ENCODE results near the gene RPL35.

The RPL35 gene

DNA sequence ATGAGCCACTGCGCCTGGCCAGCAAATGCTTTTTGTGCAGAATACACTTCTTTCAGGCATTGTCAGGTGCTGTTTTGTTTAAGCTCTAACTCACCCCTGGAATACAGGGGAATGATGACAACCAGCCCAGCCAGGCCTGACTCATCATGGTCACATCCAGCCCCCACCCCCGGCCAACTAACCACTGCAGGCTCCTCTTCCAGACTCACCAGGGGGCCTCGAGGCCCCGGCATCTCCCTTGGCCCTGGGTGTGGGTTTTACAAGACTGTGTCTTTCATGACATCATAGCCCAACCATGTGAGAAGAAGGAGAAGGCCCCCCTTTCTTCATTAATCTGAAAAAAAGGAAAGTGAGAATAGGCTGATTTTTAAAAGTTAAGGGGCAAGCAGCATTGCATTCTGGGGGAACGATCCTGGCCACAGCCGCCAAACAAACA, 49.3 kb downstream of the RPL35 start:
- H3K36me3 ChIP-seq (ENCODE audit: insufficient read depth, low read length) = no peaks in the 10 kb centered on the region
- no peak overlapping the region for H2AFZ ChIP-seq (ENCODE audit: low read length)
- H3K9me3 ChIP-seq (ENCODE audit: insufficient read depth, low read depth, low read length) = no peaks in the 10 kb centered on the region
- no peak overlapping the region for H3K9ac ChIP-seq (ENCODE audit: low read depth, low read length, poor library complexity, severe bottlenecking)
- H4K20me1 ChIP-seq (ENCODE audit: insufficient read depth, low read length, poor library complexity, severe bottlenecking) = no peaks in the 10 kb centered on the region
- H3K4me2 ChIP-seq (ENCODE audit: low read depth, low read length, poor library complexity, severe bottlenecking) = no peak overlapping the region
- no peaks in the 10 kb centered on the region for H3K4me1 ChIP-seq (ENCODE audit: insufficient read depth, low read length, poor library complexity, severe bottlenecking)
- TF ChIP-seq EZH2phosphoT487 (IDR thresholded peaks at IDR 0.05; ENCODE audit: borderline replicate concordance) = no peak
- TF ChIP-seq, protein P1, sequence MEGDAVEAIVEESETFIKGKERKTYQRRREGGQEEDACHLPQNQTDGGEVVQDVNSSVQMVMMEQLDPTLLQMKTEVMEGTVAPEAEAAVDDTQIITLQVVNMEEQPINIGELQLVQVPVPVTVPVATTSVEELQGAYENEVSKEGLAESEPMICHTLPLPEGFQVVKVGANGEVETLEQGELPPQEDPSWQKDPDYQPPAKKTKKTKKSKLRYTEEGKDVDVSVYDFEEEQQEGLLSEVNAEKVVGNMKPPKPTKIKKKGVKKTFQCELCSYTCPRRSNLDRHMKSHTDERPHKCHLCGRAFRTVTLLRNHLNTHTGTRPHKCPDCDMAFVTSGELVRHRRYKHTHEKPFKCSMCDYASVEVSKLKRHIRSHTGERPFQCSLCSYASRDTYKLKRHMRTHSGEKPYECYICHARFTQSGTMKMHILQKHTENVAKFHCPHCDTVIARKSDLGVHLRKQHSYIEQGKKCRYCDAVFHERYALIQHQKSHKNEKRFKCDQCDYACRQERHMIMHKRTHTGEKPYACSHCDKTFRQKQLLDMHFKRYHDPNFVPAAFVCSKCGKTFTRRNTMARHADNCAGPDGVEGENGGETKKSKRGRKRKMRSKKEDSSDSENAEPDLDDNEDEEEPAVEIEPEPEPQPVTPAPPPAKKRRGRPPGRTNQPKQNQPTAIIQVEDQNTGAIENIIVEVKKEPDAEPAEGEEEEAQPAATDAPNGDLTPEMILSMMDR (conservative IDR thresholded peaks at IDR 0.05; ENCODE audit: low read length) = no peak
- no peak overlapping the region for H3K4me3 ChIP-seq (ENCODE audit: low read length, poor library complexity, severe bottlenecking)
- no peaks in the 10 kb centered on the region for H3F3A ChIP-seq (ENCODE audit: low read depth)
- no peaks in the 10 kb centered on the region for H3K79me2 ChIP-seq (ENCODE audit: insufficient read depth, low read length)
- no peaks in the 10 kb centered on the region for H3K27me3 ChIP-seq (ENCODE audit: insufficient read depth, low read length, poor library complexity, severe bottlenecking)
- no peaks in the 10 kb centered on the region for H3K9me2 ChIP-seq (replicated peaks; ENCODE audit: low read depth, low read length)

DNA sequence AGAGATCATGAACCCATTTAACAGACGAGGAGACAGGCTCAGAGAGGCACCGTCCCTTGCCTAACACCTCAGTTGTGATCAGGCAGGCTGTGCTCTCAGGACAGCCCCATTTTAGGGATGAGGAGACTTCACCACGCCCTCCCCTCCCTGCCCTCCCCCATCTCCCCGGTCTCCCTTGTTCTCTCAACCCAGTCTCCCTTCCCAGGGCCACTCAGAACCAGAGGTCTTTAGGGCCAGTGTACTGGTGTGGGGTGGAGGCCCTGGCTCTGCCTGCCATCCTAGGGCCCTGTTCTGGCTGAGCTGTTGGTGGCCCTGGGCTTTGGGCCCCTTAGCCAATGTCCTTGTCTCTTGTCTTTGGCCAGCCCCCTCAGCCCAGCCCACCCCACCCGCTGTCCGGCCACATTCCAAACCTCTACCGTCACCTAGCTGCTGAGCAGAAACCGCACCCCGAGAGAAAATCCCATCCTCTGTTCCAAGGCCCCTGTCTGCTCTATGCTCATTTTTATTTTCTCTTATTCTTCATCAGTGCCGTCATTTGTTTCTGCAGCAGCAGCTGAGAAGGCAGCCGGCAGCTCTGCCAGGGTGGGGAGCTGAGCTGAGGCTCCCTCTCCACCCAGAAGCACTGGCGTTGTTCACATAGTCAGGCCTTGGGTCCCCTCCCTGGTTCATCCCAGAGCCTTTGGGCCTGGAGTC, 50.9 kb downstream of the RPL35 start:
- no peaks in the 10 kb centered on the region for H3F3A ChIP-seq (ENCODE audit: low read depth)
- no peaks in the 10 kb centered on the region for H3K79me2 ChIP-seq (ENCODE audit: insufficient read depth, low read length)
- TF ChIP-seq, protein P1 (conservative IDR thresholded peaks at IDR 0.05; ENCODE audit: low read length) = no peak
- TF ChIP-seq EZH2phosphoT487 (IDR thresholded peaks at IDR 0.05; ENCODE audit: borderline replicate concordance) = no peak
- no peaks in the 10 kb centered on the region for H3K36me3 ChIP-seq (ENCODE audit: insufficient read depth, low read length)
- no peaks in the 10 kb centered on the region for H3K9me3 ChIP-seq (ENCODE audit: insufficient read depth, low read depth, low read length)
- H3K27me3 ChIP-seq (ENCODE audit: insufficient read depth, low read length, poor library complexity, severe bottlenecking) = no peaks in the 10 kb centered on the region
- no peak overlapping the region for H3K9ac ChIP-seq (ENCODE audit: low read depth, low read length, poor library complexity, severe bottlenecking)
- no peaks in the 10 kb centered on the region for H3K4me1 ChIP-seq (ENCODE audit: insufficient read depth, low read length, poor library complexity, severe bottlenecking)
- no peaks in the 10 kb centered on the region for H4K20me1 ChIP-seq (ENCODE audit: insufficient read depth, low read length, poor library complexity, severe bottlenecking)
- no peak overlapping the region for H3K4me3 ChIP-seq (ENCODE audit: low read length, poor library complexity, severe bottlenecking)
- H2AFZ ChIP-seq (ENCODE audit: low read length) = no peak overlapping the region
- no peaks in the 10 kb centered on the region for H3K9me2 ChIP-seq (replicated peaks; ENCODE audit: low read depth, low read length)
- H3K4me2 ChIP-seq (ENCODE audit: low read depth, low read length, poor library complexity, severe bottlenecking) = no peak overlapping the region

DNA sequence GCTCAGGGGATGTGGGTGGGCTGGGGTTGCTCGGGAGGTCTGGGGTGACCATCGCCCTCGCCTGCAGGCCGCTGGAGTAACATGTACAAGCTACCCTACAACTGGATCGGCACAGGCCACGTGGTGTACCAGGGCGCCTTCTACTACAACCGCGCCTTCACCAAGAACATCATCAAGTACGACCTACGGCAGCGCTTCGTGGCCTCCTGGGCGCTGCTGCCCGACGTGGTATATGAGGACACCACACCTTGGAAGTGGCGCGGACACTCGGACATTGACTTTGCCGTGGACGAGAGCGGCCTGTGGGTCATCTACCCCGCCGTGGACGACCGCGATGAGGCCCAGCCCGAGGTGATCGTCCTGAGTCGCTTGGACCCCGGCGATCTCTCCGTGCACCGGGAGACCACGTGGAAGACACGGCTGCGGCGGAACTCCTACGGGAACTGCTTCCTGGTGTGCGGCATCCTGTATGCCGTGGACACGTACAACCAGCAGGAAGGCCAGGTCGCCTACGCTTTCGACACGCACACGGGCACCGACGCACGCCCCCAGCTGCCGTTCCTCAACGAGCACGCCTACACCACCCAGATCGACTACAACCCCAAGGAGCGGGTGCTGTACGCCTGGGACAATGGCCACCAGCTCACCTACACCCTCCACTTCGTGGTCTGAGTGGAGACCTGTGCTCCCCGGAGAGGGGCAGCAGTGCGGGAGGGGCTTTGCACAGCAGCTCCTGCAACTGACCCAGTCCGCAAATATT, 51.8 kb downstream of the RPL35 start:
- Histone ChIP-seq H4K20me1 (ENCODE audit: insufficient read depth, low read length, poor library complexity, severe bottlenecking) (no peaks in the 10 kb centered on the region), H3K4me1 (ENCODE audit: insufficient read depth, low read length, poor library complexity, severe bottlenecking) (no peaks in the 10 kb centered on the region), H2AFZ (ENCODE audit: low read length) (no peak overlapping the region), H3F3A (ENCODE audit: low read depth) (no peaks in the 10 kb centered on the region), H3K79me2 (ENCODE audit: insufficient read depth, low read length) (no peaks in the 10 kb centered on the region), H3K9me2 (replicated peaks; ENCODE audit: low read depth, low read length) (no peaks in the 10 kb centered on the region), H3K9me3 (ENCODE audit: insufficient read depth, low read depth, low read length) (no peaks in the 10 kb centered on the region), H3K27me3 (ENCODE audit: insufficient read depth, low read length, poor library complexity, severe bottlenecking) (no peaks in the 10 kb centered on the region), H3K4me2 (ENCODE audit: low read depth, low read length, poor library complexity, severe bottlenecking) (no peak overlapping the region), H3K4me3 (ENCODE audit: low read length, poor library complexity, severe bottlenecking) (no peak overlapping the region), H3K36me3 (ENCODE audit: insufficient read depth, low read length) (no peaks in the 10 kb centered on the region), H3K9ac (ENCODE audit: low read depth, low read length, poor library complexity, severe bottlenecking) (no peak overlapping the region)
- TF ChIP-seq EZH2phosphoT487 (IDR thresholded peaks at IDR 0.05; ENCODE audit: borderline replicate concordance) = no peak
- TF ChIP-seq, protein P1 (conservative IDR thresholded peaks at IDR 0.05; ENCODE audit: low read length) = no peak
